HuH-7 (cell line): ENCODE measurements around the gene SEC61A1.

ENCODE experiments used
- DNase-seq: peaks from one replicate; pipeline ENCODE4 v3.0.0; 2011; ENCODE audit warnings: low spot score

Gene SEC61A1

GRCh38 chr3:128113817-128114794 is 61.9 kb downstream of the SEC61A1 start:
- no peak for DNase-seq
